Measurements from ENCODE around the gene TMEM72. TPM values are rescaled to one million over a fixed set of nuclear protein-coding genes. Genes with fewer than 3 reads are reported as not detected.

The TMEM72 gene
- total RNA-seq, 3 donors from 2014 or later = not detected

DNA sequence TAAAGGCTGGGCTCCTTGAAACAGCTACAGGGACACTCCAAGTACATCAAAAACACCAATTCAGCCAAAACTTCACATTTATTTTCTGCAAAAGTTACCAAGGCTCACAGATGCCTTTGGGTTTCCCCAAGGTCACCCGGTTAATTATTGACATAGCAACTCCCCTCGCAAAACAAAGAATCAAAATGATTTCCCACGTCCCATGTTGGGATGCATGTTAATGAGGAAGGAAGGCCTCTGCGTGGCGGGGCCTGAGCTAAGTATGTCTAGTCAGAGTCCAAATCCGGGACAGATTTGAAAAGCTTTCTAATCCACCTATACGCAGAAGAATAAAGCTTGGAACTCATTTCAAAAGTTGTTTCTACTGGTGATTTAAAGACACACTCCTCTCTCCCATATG, 535 bp upstream of the TMEM72 start:
- Histone ChIP-seq H3K27me3 (no peaks in the 10 kb centered on the region), H3K4me3 (no peak overlapping the region), H3K9me3 (no peaks in the 10 kb centered on the region), H3K4me1 (no peaks in the 10 kb centered on the region), H3K27ac (no peak overlapping the region), H3K36me3 (no peaks in the 10 kb centered on the region)
- no peak for TF ChIP-seq POLR2A (IDR thresholded peaks at IDR 0.05)
- TF ChIP-seq, protein P1, sequence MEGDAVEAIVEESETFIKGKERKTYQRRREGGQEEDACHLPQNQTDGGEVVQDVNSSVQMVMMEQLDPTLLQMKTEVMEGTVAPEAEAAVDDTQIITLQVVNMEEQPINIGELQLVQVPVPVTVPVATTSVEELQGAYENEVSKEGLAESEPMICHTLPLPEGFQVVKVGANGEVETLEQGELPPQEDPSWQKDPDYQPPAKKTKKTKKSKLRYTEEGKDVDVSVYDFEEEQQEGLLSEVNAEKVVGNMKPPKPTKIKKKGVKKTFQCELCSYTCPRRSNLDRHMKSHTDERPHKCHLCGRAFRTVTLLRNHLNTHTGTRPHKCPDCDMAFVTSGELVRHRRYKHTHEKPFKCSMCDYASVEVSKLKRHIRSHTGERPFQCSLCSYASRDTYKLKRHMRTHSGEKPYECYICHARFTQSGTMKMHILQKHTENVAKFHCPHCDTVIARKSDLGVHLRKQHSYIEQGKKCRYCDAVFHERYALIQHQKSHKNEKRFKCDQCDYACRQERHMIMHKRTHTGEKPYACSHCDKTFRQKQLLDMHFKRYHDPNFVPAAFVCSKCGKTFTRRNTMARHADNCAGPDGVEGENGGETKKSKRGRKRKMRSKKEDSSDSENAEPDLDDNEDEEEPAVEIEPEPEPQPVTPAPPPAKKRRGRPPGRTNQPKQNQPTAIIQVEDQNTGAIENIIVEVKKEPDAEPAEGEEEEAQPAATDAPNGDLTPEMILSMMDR (IDR thresholded peaks at IDR 0.05) = no peak
- TF ChIP-seq POLR2AphosphoS5 (IDR thresholded peaks at IDR 0.05) = no peak
- DNase-seq (ENCODE audit: low spot score in 2 of 2) = no peak
- intact Hi-C loops (cut with DNase I; ENCODE audit: low total_unique reads) = no loop called here

DNA sequence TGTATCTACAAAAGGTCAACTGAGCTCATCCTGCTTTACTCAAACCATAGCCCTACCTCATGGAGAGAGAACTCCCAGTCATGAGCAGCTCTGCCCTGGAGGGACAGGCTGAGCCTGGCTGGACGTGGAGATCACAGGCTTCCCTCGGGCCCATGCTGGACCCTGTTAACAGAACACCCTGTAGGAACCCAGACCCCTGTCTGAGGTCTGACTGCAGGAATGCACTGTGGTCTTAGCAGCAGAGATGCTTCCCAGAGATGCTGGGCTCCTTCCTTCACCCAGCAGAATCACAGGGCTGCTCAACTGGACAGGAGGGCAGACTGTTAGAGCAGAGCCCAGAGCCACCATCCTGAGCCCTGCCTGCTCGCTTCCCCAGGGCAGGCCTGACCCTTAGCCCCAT, 814 bp downstream of the TMEM72 start:
- Histone ChIP-seq H3K4me1 (no peaks in the 10 kb centered on the region), H3K9me3 (no peaks in the 10 kb centered on the region)
- intact Hi-C loops (cut with DNase I; ENCODE audit: low total_unique reads) = no loop called here

DNA sequence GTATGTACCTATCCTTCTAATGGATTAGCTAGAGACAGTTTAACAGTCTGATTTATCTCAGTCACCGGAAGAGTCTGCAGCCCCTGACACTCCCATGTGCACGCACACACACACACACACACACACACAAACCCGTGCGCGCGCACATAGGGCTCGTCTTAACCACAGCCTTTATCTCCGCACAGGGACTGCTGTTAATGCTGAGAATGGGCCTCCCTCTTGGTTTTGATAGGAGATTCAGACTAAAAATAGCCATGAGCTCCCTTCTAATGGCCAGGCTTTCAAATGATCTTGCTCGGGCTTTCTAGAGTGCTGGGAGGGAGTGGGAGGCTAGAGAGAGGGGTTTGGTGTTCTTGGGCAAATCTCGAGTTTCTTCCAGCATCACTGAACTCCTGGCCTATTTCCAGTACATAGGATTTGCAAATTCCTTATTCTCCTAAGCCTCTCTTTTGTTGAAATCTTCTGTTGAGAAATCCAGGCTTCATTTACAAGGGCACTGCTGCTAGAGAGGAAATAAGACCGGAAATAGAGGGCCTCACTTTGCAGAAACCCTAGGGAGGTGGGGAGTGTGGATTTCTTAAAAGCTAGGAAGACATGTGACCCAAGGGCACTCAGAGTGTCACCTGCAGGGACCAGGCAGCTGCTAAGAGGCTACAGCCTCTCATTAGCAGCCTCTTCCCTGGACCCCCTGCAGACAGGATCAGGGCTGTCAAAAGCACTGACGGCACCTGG, 2.4 kb downstream of the TMEM72 start:
- Histone ChIP-seq H3K9me3 (no peaks in the 10 kb centered on the region), H3K36me3 (no peaks in the 10 kb centered on the region), H3K27me3 (no peaks in the 10 kb centered on the region), H3K4me1 (no peaks in the 10 kb centered on the region), H3K27ac (no peak overlapping the region), H3K4me3 (no peak overlapping the region)
- intact Hi-C loops (cut with DNase I; ENCODE audit: low total_unique reads) = no loop called here
- DNase-seq (ENCODE audit: low spot score in 2 of 2) = no peak
- TF ChIP-seq, protein P1 (IDR thresholded peaks at IDR 0.05) = no peak
- TF ChIP-seq POLR2AphosphoS5 (IDR thresholded peaks at IDR 0.05) (no peak), POLR2A (IDR thresholded peaks at IDR 0.05) (no peak)

More for the DNA sequence above, 814 bp downstream of the TMEM72 start:
- DNase-seq (ENCODE audit: low spot score in 2 of 2) = no peak
- Histone ChIP-seq H3K4me3 (no peak overlapping the region), H3K27ac (no peak overlapping the region), H3K36me3 (no peaks in the 10 kb centered on the region), H3K27me3 (no peaks in the 10 kb centered on the region)
- TF ChIP-seq POLR2AphosphoS5 (IDR thresholded peaks at IDR 0.05) (no peak), POLR2A (IDR thresholded peaks at IDR 0.05) (no peak)
- TF ChIP-seq, protein P1 (IDR thresholded peaks at IDR 0.05) = no peak

DNA sequence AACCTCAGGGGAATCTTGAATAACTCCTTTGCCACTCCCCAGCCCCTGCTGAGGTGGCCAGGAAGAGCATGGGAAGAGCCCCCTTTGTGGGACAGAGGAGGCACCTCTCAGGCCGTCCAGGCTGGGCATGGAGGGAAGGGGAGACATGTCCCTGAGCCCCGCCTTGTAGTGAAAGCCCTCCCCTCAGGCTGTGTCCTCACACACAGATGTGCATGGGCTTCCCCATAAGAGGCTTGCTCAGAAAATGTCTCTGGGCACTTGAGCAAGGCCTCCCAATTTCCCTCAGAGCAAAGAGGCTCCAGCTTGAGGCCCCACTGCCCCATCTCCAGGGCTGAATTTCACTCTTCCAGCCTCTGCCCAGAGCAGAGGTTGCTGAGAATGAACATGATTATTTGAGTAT, 3.8 kb downstream of the TMEM72 start:
- H3K27ac ChIP-seq = no peak overlapping the region
- no peaks in the 10 kb centered on the region for H3K36me3 ChIP-seq
- H3K27me3 ChIP-seq = no peaks in the 10 kb centered on the region
- no peak for DNase-seq (ENCODE audit: low spot score in 2 of 2)
- intact Hi-C loops (cut with DNase I; ENCODE audit: low total_unique reads) = no loop called here
- TF ChIP-seq, protein P1 (IDR thresholded peaks at IDR 0.05) = no peak
- no peak for TF ChIP-seq POLR2A (IDR thresholded peaks at IDR 0.05)
- no peak for TF ChIP-seq POLR2AphosphoS5 (IDR thresholded peaks at IDR 0.05)
- no peaks in the 10 kb centered on the region for H3K9me3 ChIP-seq
- H3K4me1 ChIP-seq = no peaks in the 10 kb centered on the region
- H3K4me3 ChIP-seq = no peak overlapping the region

DNA sequence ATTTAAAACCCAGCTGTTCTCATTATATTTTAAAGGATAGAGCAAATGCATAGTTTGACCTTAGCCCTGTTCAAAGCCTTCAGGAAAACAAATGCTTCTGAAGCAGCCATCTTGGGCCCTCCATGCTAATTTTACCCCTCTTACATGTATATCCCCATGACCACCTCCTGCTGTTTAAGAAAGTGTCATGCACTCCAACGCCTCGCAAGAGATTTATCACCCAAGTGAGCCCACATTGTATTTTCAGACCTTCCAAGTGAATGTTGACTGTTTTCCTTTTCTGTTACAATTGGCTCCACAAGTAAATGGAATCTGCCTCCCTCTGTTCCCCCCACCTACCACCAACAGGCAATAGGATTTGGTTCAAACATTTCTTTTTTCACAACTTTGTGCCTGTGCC, 5.3 kb downstream of the TMEM72 start:
- no peak for TF ChIP-seq POLR2AphosphoS5 (IDR thresholded peaks at IDR 0.05)
- no peak for TF ChIP-seq POLR2A (IDR thresholded peaks at IDR 0.05)
- TF ChIP-seq, protein P1 (IDR thresholded peaks at IDR 0.05) = no peak
- Histone ChIP-seq H3K9me3 (no peaks in the 10 kb centered on the region), H3K4me3 (no peak overlapping the region), H3K27ac (no peak overlapping the region), H3K36me3 (no peaks in the 10 kb centered on the region), H3K4me1 (no peaks in the 10 kb centered on the region), H3K27me3 (no peaks in the 10 kb centered on the region)
- no peak for DNase-seq (ENCODE audit: low spot score in 2 of 2)
- intact Hi-C loops (cut with DNase I; ENCODE audit: low total_unique reads) = no loop called here

Data from breast epithelium (tissue), 4 donors.